NCI-H128 (cell line): Measurements from ENCODE around the gene MEI1.
"Not testable (repeated sequence)": the region's sequence is repeated elsewhere in the genome, so short reads cannot be mapped to it uniquely, and the experiment has no call there.

ENCODE experiments used
- DNase-seq: peaks from one replicate; lab custom pipeline; 2025; ENCODE audit not compliant: unreplicated experiment; lab: John Stamatoyannopoulos, UW

Gene MEI1

DNA sequence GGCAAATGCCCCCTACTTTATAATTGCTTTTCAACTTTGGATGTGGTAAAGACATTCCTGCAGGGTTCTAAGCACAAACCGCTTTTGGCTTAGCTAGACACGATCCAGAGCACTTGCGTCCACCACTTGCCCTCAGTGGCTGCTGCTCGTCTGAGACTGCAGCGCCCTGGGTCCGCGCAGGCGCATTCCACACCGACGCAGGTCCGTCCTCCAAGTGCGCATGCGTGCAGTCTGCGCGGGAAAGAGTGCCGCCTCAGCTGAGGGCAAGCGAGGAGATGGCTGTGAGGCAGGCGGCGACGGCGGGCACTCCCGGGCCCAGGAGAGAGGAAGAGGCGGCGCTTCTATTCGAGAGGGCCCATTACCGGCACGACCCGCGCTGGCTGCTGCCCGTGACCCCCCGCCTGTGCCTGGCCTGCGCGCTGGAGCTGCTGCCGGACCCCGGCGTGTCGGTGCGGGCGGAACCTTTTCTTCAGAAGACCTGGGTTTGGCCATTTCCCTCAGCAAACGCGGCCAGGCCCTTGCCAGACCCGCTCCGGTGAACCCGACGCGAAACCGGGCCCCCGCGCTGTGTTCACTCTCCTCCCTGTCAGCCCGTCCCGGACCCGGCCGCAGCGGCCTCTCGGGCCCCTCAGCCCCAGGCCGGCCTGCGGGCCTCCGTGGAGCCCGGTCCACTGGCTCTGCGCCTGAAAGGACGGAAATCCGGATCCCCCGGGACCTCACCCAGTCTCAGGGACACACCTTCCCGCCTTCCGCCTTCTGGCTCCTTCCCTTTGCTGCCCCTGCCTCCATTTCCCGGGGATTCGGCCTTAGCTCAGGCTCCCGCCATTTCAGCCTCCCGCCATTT lies at the start of gene MEI1:
Gene MEI1, plus strand, starts transcription at position 240 of the 844 bp plus-strand sequence. Its CDS starts 36 bp downstream, at position 276.
- no peak for DNase-seq

DNA sequence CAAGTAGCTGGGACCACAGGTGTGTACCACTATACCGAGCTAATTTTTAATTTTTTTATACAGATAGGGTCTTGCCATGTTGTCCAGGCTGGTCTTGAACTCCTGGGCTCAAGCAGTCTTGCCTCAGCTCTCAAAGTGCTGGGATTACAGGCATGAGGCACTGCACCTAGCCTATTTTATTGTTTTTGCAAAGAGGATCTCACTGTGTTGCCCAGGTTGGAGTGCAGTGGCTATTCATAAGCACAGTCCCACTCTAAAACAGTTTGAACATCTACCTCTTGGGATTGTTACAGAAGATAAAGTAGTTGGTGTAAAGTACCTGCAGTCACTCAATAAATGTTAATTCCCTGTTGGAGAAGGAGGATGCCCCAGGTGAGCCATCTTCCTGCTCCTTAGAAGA lies 49.1 kb upstream of the MEI1 start:
- no peak for DNase-seq

DNA sequence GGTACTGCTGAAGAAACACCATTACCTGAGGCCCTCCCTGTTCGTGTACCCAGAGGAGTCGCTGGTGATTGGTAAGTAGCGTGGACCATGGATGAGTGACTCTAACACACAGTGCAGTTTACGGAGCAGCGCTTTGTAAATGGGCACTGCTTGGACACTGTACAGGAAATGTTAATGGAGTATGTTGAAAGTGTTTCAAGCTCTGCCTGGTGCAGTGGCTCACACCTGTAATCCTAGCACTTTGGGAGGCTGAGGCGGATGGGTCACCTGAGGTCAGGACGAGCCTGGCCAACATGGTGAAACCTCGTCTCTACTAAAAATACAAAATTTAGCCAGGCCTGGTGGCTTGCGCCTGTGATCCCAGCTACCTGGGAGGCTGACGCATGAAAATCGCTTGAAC lies 48.5 kb upstream of the MEI1 start:
- no peak for DNase-seq

GRCh38 chr22:41654322-41654721 lies 45.0 kb upstream of the MEI1 start:
- no peak for DNase-seq

- DNase-seq, result no peak
Measured at GRCh38 chr22:41656556-41656955, 42.7 kb upstream of the MEI1 start.

DNA sequence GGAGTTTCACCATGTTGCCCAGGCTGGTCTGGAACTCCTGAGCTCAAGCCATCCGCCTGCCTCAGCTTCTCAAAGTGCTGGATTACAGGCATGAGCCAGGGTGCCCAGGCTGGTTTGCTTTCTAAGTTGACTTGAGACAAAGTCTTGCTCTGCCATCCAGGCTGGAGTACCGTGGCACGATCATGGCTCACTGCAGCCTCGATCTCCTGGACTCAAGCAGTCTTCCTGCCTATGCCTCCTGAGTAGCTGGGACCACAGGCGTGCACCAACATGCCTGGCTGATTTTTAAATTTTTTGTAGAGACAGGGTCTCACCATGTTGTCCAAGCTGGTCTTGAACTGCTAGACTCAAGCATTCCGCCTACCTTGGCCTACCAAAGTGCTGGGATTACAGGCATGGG lies 41.6 kb upstream of the MEI1 start:
- DNase-seq, result no peak

DNA sequence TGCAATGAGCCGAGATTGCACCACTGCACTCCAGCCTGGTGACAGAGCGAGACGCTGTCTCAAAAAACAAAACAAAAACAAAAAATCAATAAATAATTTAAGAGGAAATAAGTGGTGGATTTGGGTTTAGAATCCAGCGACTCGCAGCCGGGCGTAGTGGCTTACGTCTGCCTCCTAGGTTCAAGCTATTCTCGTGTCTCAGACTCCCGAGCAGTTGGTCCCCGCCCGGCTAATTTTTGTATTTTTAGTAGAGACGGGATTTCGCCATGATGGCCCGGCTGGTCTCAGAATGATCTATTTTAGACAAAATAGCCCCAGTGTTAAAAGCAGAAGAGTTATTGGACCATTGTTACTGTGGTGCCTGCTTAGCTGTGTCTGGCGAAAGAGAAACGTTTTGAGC lies 40.4 kb upstream of the MEI1 start:
- DNase-seq, result no peak

- no peak for DNase-seq
Measured at GRCh38 chr22:41659941-41660340, 39.4 kb upstream of the MEI1 start.

- no peak for DNase-seq
Measured at GRCh38 chr22:41660416-41660815, 38.9 kb upstream of the MEI1 start.

DNA sequence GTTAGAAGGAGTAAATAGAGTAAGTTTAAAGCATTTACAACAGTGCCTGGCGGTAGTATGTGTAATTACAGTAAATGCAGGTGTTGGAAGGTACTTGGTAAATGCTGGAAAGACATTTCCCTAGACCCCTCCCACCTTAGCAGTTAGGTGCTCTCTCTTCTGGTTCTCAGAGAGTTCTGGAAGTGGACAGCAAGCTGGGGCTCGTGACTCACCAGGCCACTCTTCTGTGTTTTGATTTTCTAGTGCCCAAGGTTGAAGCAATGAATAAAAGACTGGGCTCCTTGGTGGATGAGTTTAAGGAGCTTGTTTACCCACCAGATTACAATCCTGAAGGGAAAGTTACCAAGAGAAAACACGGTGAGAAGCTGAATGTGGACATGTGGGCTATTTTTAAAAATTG lies 38.2 kb upstream of the MEI1 start:
- no peak for DNase-seq

GRCh38 chr22:41661713-41662112 lies 37.6 kb upstream of the MEI1 start:
- no peak for DNase-seq

GRCh38 chr22:41663594-41663993 lies 35.7 kb upstream of the MEI1 start:
- DNase-seq, result not testable (repeated sequence)

DNA sequence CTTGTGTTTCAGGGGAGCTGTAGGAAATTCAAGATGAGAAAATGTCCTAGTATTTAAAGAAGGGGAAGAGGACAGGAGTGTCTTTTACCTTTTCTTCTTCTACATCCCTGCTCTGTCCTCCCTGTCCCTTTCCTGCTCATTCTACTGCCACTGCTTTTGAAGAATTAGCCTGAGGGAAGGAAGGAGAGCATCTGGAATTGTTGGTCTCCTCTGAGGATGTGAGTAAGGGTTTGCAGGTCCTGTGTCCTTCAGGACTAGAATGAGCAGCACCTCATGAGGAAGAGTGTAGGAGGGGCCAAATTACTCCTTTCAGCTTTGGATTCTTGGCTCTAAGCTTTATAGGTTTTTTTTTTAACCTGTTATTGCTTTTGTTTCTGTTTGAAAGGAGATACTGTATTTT lies 34.8 kb upstream of the MEI1 start:
- no peak for DNase-seq

- DNase-seq, result no peak
Measured at GRCh38 chr22:41664951-41665350, 34.4 kb upstream of the MEI1 start.

GRCh38 chr22:41668971-41669911 lies 30.1 kb upstream of the MEI1 start:
- DNase-seq, result no peak

DNA sequence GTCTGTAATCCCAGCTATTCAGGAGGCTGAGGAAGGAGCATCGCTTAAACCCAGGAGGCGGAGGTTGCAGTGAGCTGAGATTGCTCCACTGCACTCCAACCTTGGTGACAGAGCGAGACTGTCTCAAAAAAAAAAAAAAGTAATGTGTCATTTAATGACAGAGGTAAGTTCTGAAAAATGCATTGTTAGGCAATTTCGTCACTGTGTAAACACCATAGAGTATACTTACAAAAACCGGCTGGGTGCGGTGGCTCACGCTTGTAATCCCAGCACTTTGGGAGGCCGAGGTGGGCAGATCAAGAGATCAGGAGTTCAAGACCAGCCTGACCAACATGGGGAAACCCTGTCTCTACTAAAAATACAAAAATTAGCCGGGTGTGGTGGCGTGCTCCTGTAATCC lies 27.2 kb upstream of the MEI1 start:
- not testable (repeated sequence) for DNase-seq

DNA sequence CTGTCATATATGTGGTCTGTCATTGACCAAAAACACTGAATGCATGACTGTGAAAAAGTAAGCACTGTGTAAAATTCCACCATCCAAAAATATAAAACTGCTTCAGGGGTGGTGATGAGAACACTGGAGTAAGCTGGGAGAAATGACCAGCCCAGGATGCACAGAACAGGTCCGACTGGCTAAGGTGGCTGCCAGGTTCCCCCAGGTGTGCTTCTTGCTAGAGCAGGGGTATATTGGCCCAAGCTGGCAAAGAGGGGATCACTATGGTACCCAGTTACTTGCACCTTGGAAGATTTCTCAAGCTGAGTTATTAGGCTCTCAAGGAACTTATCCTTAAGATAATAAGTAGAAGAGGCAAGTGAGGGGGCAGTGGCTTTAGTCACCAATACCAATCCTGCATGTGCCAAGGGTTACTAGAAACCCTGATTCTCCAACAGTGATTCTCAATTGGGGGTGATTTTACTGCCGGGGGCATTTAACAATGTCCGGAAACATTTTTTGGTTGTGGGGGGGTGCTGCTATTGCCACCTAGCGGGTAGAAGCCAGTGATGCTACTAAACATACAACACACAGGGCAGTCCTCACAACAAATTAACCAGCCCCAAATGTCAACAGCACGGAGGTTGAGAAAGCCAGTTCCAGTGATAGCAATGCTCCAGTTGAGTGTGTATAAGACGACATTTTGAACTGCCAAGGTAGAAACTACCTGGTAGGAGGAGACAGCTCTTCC lies 26.4 kb upstream of the MEI1 start:
- DNase-seq, result no peak

GRCh38 chr22:41674846-41675340 lies 24.4 kb upstream of the MEI1 start:
- DNase-seq, result no peak

DNA sequence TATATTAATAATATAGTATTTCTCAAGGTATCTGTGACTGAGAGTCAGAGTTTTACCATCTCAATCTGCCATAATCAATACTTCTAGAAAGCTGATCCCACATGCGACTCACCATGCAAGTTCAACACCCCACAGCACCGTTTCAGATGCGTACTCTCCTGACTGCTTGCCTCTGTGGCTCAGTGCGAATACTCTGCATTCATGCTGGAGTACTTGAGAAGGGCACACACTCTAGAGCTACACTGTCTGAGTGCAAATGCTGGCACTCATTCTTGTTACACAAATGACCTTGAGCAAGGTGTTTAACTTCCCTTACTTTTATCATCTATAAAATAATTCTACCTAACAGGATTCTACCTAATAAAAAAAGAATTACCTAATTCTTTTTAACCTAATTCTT lies 23.2 kb upstream of the MEI1 start:
- no peak for DNase-seq

- DNase-seq, result no peak
Measured at GRCh38 chr22:41681616-41682015, 17.7 kb upstream of the MEI1 start.
